ENCODE data around the gene SETD4.

- no peak for TF ChIP-seq POLR2AphosphoS5 (IDR thresholded peaks at IDR 0.05; ENCODE audit: insufficient read depth, low read depth, low read length)
- TF ChIP-seq POLR2A (IDR thresholded peaks at IDR 0.05; ENCODE audit: low read depth, low read length) = no peak
- TF ChIP-seq EZH2 (IDR thresholded peaks at IDR 0.05; ENCODE audit: borderline replicate concordance, low read depth, low read length, severe bottlenecking) = no peak
- peak; percentile 55 to 68 for TF ChIP-seq CTCF (IDR thresholded peaks at IDR 0.05; ENCODE audit: extremely low read depth in 1 of 2, insufficient read depth in 1 of 2, low read depth in 1 of 2, low read length in 2 of 2)
Measured at GRCh38 chr21:36104317-36105300, 44.3 kb upstream of the SETD4 start.

All from endothelial cell of umbilical vein (primary cell).